Measurements from ENCODE around the gene COL5A1. TPM values are rescaled to one million over a fixed set of nuclear protein-coding genes. Genes with fewer than 3 reads are reported as not detected.

COL5A1 gene
- total RNA-seq, 1 donor from 2014 or later = 87.7 TPM

DNA sequence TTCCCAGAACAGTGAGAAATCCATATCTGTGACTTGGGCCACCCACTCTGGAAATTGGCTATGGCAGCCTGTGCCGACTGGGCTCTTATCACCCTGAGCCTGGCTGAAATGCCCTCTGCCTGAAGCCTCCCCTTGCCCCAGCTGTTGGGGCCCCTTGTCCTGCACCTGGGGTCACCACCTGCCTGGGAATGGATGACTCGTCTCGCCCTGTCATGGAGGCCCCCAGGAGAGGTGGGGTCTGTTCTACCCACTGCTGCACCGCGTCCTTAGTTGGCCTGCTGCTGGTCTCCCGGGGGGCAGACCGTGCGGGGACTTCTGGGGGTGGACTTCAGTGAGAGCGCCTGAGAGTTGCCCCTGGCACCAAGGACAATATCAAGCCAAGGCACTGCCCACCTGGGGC lies 46.6 kb upstream of the COL5A1 start:
- Histone ChIP-seq H3K36me3 (ENCODE audit: control insufficient read depth, insufficient read depth, low read length) (no peaks in the 10 kb centered on the region), H3K27me3 (ENCODE audit: control insufficient read depth, insufficient read depth, low read length) (no peaks in the 10 kb centered on the region), H3K4me3 (ENCODE audit: low read depth, low read length) (no peak overlapping the region)
- DNase-seq (ENCODE audit: low read depth) = no peak
- TF ChIP-seq CTCF (IDR thresholded peaks at IDR 0.05; ENCODE audit: insufficient read depth, low read length, poor library complexity, severe bottlenecking) = no peak

GRCh38 chr9:134597041-134597913 lies 44.3 kb upstream of the COL5A1 start:
- no peak overlapping the region for H3K4me3 ChIP-seq (ENCODE audit: low read depth, low read length)
- TF ChIP-seq CTCF (IDR thresholded peaks at IDR 0.05; ENCODE audit: insufficient read depth, low read length, poor library complexity, severe bottlenecking) = no peak
- no peaks in the 10 kb centered on the region for H3K27me3 ChIP-seq (ENCODE audit: control insufficient read depth, insufficient read depth, low read length)
- no peak for DNase-seq (ENCODE audit: low read depth)
- no peaks in the 10 kb centered on the region for H3K36me3 ChIP-seq (ENCODE audit: control insufficient read depth, insufficient read depth, low read length)

GRCh38 chr9:134597957-134598883 lies 43.4 kb upstream of the COL5A1 start:
- no peak for TF ChIP-seq CTCF (IDR thresholded peaks at IDR 0.05; ENCODE audit: insufficient read depth, low read length, poor library complexity, severe bottlenecking)

DNA sequence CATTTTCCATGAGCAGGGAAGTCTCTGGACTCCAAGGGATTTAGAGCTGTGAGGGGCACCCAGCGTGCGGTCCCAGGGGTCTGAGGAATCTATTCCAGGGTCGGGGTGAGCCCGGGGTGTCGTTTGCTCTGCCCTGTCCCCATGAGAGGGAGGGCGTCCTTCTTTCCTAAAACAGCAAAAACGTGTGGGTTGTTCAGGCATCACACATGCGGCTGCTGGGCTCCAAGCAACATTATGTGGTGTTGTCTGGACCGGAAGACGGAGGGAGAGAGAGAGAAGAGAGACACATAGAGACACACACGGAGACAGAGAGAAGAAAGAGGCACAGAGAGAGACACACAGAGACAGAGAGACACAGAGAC lies 42.7 kb upstream of the COL5A1 start:
- TF ChIP-seq CTCF (IDR thresholded peaks at IDR 0.05; ENCODE audit: insufficient read depth, low read length, poor library complexity, severe bottlenecking) = no peak
- DNase-seq (ENCODE audit: low read depth) = no peak
- H3K36me3 ChIP-seq (ENCODE audit: control insufficient read depth, insufficient read depth, low read length) = no peaks in the 10 kb centered on the region
- no peak overlapping the region for H3K4me3 ChIP-seq (ENCODE audit: low read depth, low read length)
- no peaks in the 10 kb centered on the region for H3K27me3 ChIP-seq (ENCODE audit: control insufficient read depth, insufficient read depth, low read length)

More at GRCh38 chr9:134597957-134598883, 43.4 kb upstream of the COL5A1 start:
- Histone ChIP-seq H3K27me3 (ENCODE audit: control insufficient read depth, insufficient read depth, low read length) (no peaks in the 10 kb centered on the region), H3K36me3 (ENCODE audit: control insufficient read depth, insufficient read depth, low read length) (no peaks in the 10 kb centered on the region), H3K4me3 (ENCODE audit: low read depth, low read length) (no peak overlapping the region)
- no peak for DNase-seq (ENCODE audit: low read depth)

- no peak for DNase-seq (ENCODE audit: low read depth)
- no peak overlapping the region for H3K4me3 ChIP-seq (ENCODE audit: low read depth, low read length)
Measured at GRCh38 chr9:134600371-134600770, 41.2 kb upstream of the COL5A1 start.

More at GRCh38 chr9:134600371-134600770, 41.2 kb upstream of the COL5A1 start:
- Histone ChIP-seq H3K27me3 (ENCODE audit: control insufficient read depth, insufficient read depth, low read length) (no peaks in the 10 kb centered on the region), H3K36me3 (ENCODE audit: control insufficient read depth, insufficient read depth, low read length) (no peaks in the 10 kb centered on the region)
- no peak for TF ChIP-seq CTCF (IDR thresholded peaks at IDR 0.05; ENCODE audit: insufficient read depth, low read length, poor library complexity, severe bottlenecking)

Measured in kidney epithelial cell (primary cell).